GM19043 (cell line): ENCODE measurements around the gene ODAD4.

ENCODE experiments used
- ATAC-seq: cut with Tn5 transposase; IDR thresholded peaks from one replicate; pipeline ENCODE4 v1.9.1; 2021; ENCODE audit warnings: low read depth; ENCODE audit not compliant: unreplicated experiment

Gene ODAD4

GRCh38 chr17:41930009-41930832, at the start of gene ODAD4:
Gene ODAD4 (plus strand): TSS chr17:41930617. CDS start chr17:41930724, 107 bp downstream.
- ATAC-seq, result peak; percentile 94

GRCh38 chr17:41882756-41883155, 47.7 kb upstream of the ODAD4 start:
- ATAC-seq, result no peak

GRCh38 chr17:41885733-41886132, 44.7 kb upstream of the ODAD4 start:
- no peak for ATAC-seq

- no peak for ATAC-seq
Measured at GRCh38 chr17:41888332-41888965, 42.0 kb upstream of the ODAD4 start.

- no peak for ATAC-seq
Measured at GRCh38 chr17:41891135-41892020, 39.0 kb upstream of the ODAD4 start.

- no peak for ATAC-seq
Measured at GRCh38 chr17:41892021-41892376, 38.4 kb upstream of the ODAD4 start.

- ATAC-seq, result no peak
Measured at GRCh38 chr17:41893384-41893783, 37.0 kb upstream of the ODAD4 start.

GRCh38 chr17:41894791-41895331, 35.6 kb upstream of the ODAD4 start:
- ATAC-seq, result no peak

GRCh38 chr17:41895617-41896016, 34.8 kb upstream of the ODAD4 start:
- no peak for ATAC-seq

GRCh38 chr17:41896726-41897125, 33.7 kb upstream of the ODAD4 start:
- ATAC-seq, result no peak

- no peak for ATAC-seq
Measured at GRCh38 chr17:41901646-41902045, 28.8 kb upstream of the ODAD4 start.

- ATAC-seq, result no peak
Measured at GRCh38 chr17:41904242-41904841, 26.1 kb upstream of the ODAD4 start.

GRCh38 chr17:41905172-41905571, 25.2 kb upstream of the ODAD4 start:
- no peak for ATAC-seq

- no peak for ATAC-seq
Measured at GRCh38 chr17:41906465-41907184, 23.8 kb upstream of the ODAD4 start.

- ATAC-seq, result no peak
Measured at GRCh38 chr17:41907185-41907556, 23.2 kb upstream of the ODAD4 start.

- ATAC-seq, result no peak
Measured at GRCh38 chr17:41907633-41908539, 22.5 kb upstream of the ODAD4 start.

GRCh38 chr17:41909088-41909487, 21.3 kb upstream of the ODAD4 start:
- no peak for ATAC-seq

GRCh38 chr17:41910701-41911391, 19.6 kb upstream of the ODAD4 start:
- ATAC-seq, result no peak
